ENCODE measurements around the gene FBXO28. TPM values are rescaled to one million over a fixed set of nuclear protein-coding genes. Genes with fewer than 3 reads are reported as not detected.

The FBXO28 gene
- total RNA-seq, 1 experiment from 2014 or later = 37.0 TPM

DNA sequence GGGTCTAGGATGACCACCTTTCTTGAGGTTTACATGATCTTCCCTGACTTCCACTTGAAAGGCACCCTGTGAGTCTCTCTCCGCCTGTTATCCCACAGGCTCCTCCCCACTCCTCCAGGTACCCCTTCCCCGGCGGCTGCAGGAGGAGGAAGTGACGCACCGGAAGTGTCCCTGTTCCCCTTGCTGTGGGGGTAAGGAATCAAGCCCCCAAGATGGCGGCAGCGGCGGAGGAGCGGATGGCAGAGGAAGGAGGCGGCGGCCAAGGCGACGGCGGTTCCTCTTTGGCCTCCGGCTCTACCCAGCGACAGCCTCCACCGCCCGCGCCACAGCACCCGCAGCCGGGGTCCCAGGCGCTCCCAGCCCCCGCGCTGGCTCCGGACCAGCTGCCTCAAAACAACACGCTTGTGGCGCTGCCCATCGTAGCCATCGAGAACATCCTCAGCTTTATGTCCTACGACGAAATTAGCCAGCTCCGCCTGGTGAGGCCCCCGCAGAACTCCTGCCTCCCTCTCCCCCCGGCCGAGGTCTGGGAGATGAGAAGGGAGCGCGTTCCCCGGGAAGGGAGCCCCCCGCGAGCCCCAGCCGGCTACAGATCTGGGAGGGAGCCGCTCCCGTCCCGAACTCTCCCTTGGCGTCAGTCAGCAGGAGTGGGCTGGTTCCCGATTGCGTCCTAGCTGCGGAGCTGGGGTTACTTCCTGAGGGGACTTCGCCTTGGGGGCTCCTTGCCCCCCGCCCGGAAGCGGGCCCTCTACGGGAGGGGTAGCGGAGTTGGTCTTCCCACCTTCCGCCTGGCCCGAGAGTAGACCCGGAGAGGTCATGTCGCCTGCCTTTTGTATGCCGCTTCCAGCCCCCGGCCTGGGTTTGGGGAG is at the start of gene FBXO28 (continued):
- TF ChIP-seq CEBPB (IDR thresholded peaks at IDR 0.05; ENCODE audit: low read depth) = no peak
- no peak for TF ChIP-seq RAD21 (IDR thresholded peaks at IDR 0.05; ENCODE audit: low read depth)
- no peak for TF ChIP-seq EZH2phosphoT487 (IDR thresholded peaks at IDR 0.05; ENCODE audit: borderline replicate concordance)
- TF ChIP-seq EZH2 (IDR thresholded peaks at IDR 0.05) = no peak
- TF ChIP-seq YY1 (IDR thresholded peaks at IDR 0.05; ENCODE audit: extremely low read depth, insufficient replicate concordance, low read depth, low read length) = peak; percentile 99
- peak; percentile 92 for TF ChIP-seq POLR2A (IDR thresholded peaks at IDR 0.05; ENCODE audit: borderline replicate concordance, extremely low read depth, insufficient read depth, insufficient read length)
- TF ChIP-seq FOSL1 (IDR thresholded peaks at IDR 0.05; ENCODE audit: low read depth) = no peak

DNA sequence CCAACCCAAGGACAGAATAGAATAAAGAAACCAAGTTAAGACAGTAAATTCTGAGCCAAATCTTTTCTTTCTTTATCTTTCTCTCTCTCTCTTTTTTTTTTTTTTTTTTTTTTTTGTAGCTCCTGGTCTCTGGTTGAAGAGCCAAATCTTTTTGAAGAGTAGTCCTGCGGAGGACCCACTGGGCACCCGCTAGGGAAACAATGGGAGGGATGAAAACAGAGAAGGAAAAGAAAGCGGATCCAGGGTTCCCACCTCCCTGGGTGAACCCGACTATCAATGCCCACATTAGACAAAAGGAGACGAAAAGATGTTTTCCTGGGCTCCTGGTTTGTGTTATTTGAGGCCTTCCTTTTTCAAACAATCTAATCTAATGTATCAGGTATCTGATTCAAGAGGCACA is 49.8 kb upstream of the FBXO28 start:
- no peaks in the 10 kb centered on the region for H4K20me1 ChIP-seq (ENCODE audit: insufficient read depth)
- ChIA-PET RAD21 (ENCODE audit: low non-redundant PET in 1 of 2, low total read pairs in 2 of 2, uncharacterized antibody in 2 of 2, unreplicated experiment in 2 of 2) (no interaction called here), CTCF (interaction anchor here (1.9 kb wide), 1 partner anchor 13 kb away, joined by 10 read pairs; no protein-coding TSS in a partner anchor), POLR2A (interaction anchor here (0.7 kb wide), 1 partner anchor 8 kb away, joined by 3 read pairs; no protein-coding TSS in a partner anchor)
- TF ChIP-seq, protein P1, sequence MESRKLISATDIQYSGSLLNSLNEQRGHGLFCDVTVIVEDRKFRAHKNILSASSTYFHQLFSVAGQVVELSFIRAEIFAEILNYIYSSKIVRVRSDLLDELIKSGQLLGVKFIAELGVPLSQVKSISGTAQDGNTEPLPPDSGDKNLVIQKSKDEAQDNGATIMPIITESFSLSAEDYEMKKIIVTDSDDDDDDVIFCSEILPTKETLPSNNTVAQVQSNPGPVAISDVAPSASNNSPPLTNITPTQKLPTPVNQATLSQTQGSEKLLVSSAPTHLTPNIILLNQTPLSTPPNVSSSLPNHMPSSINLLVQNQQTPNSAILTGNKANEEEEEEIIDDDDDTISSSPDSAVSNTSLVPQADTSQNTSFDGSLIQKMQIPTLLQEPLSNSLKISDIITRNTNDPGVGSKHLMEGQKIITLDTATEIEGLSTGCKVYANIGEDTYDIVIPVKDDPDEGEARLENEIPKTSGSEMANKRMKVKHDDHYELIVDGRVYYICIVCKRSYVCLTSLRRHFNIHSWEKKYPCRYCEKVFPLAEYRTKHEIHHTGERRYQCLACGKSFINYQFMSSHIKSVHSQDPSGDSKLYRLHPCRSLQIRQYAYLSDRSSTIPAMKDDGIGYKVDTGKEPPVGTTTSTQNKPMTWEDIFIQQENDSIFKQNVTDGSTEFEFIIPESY (IDR thresholded peaks at IDR 0.05; ENCODE audit: extremely low read depth, insufficient replicate concordance, low read length) = no peak
- no peak for TF ChIP-seq ELF1 (IDR thresholded peaks at IDR 0.05; ENCODE audit: borderline replicate concordance, low read depth)
- H3K36me3 ChIP-seq (ENCODE audit: control insufficient read depth in 1 of 2, insufficient read depth in 2 of 2, low read length in 2 of 2) = no peaks in the 10 kb centered on the region
- H3K27ac ChIP-seq (ENCODE audit: low read depth, low read length) = no peak overlapping the region
- peaks cover 11 to 29% of the 10 kb centered on the region in 2 experiments; a peak in 3 of 4 replicates for H3K4me1 ChIP-seq (ENCODE audit: control insufficient read depth in 1 of 2, insufficient read depth in 2 of 2, low read length in 2 of 2)
- no peak overlapping the region for H3K9ac ChIP-seq (ENCODE audit: low read length)
- peaks cover 0 to 4% of the 10 kb centered on the region in 2 experiments; a peak in 1 of 4 replicates for H3K9me3 ChIP-seq (ENCODE audit: control insufficient read depth in 1 of 2, insufficient read depth in 1 of 2, low read depth in 1 of 2, low read length in 2 of 2)
- no peak for DNase-seq (ENCODE audit: low read depth, low spot score)
- H3K4me2 ChIP-seq (ENCODE audit: low read length) = no peak overlapping the region
- ATAC-seq = no peak
- no TSS peak for BruUV-seq (replicated peaks)
- intact Hi-C loops (cut with micrococcal nuclease) = no loop called here
- no peaks in the 10 kb centered on the region for H3K27me3 ChIP-seq (ENCODE audit: insufficient read depth, low read length)
- no peak overlapping the region for H3K4me3 ChIP-seq (replicated peaks in 1 of 2; ENCODE audit: low read depth in 1 of 2, low read length in 2 of 2)
- H3K79me2 ChIP-seq (ENCODE audit: insufficient read depth, low read length) = no peaks in the 10 kb centered on the region
- H2AFZ ChIP-seq (ENCODE audit: low read depth, low read length, poor library complexity, severe bottlenecking) = peak overlapping the region; percentile 37
- no peaks in the 10 kb centered on the region for H3K9me2 ChIP-seq (ENCODE audit: insufficient read depth)

Data from HCT116 (cell line).